NCI-H1436 treated with DMSO at 0.1 percent for 48 hours (cell line): ENCODE data around the gene SPPL2A.
"Not testable (repeated sequence)": the region's sequence is repeated elsewhere in the genome, so short reads cannot be mapped to it uniquely, and the experiment has no call there.

ENCODE experiments used
- DNase-seq: peaks from one replicate; lab custom pipeline; 2025; lab: John Stamatoyannopoulos, UW

Gene SPPL2A

GRCh38 chr15:50767332-50767861 is 1.9 kb upstream of the SPPL2A start:
- no peak for DNase-seq

DNA sequence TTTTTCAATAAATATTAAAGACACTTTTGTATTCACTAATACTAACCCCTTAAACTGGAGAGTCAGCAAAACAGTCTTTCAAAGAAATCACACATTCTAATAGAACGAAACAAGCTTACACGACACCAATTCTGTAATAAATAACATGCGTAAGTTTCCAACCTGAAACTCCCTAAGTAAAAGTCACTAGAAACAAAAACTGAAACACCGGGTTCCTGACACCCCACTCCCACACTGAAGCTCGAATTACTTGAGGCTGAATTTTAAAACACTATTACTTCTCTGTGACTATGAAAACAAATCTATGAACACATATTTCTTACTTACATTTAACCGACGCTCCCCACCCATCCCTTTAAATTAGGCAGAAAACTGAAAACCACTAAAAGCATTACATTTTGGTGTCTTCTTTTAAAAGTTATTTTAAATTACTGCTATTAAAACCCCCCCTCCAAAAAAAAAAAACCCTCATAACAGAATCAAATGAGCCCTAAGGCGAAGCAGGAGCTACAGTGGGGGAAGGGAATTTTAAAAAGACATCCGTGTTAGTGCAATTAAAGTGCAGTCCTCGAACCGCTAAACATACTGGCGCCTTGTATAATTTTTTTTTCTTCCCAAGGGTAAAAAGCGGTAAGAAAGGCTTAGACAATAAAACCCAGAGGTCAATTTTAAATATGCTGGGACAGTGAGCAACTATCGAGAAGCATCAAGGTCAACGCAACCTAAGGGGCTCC is 878 bp downstream of the SPPL2A start:
- no peak for DNase-seq

GRCh38 chr15:50758712-50759205 is 6.7 kb downstream of the SPPL2A start:
- no peak for DNase-seq

GRCh38 chr15:50753463-50753862 is 12.0 kb downstream of the SPPL2A start:
- DNase-seq, result no peak

GRCh38 chr15:50751394-50751793 is 14.1 kb downstream of the SPPL2A start:
- no peak for DNase-seq

DNA sequence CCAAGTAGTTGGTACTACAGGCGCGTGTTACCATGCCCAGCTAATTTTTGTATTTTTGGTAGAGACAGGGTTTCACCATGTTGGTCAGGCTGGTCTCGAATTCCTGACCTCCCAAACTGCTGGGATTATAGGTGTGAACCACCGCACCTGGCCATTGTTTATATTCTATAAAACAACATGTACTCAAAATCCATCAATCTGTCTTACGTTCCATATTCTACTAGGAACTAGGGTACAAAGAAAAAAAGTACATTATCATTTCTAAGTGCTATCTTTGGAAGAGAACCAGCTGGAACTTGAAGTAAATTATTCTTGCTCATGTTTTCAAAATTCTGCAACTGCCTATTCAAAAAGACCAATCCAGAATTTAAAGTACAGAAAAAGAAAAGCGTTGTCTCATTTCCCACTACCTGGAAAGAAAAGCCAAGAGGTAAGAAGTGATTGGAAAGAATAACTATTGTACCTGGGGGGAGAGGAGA is 15.2 kb downstream of the SPPL2A start:
- no peak for DNase-seq

GRCh38 chr15:50747523-50747922 is 18.0 kb downstream of the SPPL2A start:
- no peak for DNase-seq

DNA sequence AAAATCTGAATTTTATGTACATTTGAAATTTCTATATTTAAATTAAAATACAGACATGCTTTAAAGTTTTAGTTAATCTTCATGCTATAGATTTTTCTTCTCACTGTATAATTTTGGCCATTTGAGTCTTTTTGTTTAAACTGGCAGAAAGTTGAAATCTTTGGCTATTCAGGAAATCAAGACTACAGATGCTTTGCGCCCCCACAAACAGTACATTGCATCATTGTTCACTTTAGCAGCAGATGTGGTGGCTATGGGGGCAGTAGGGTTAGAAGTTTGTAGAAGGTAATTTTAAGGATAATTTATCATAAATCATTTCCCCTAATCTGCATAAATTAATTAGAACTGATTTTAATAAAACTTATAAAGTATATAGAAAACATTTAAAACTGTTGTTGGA is 20.9 kb downstream of the SPPL2A start:
- no peak for DNase-seq

- no peak for DNase-seq
These were observed 24.6 kb downstream of the SPPL2A start for GRCh38 chr15:50740955-50741354.

DNA sequence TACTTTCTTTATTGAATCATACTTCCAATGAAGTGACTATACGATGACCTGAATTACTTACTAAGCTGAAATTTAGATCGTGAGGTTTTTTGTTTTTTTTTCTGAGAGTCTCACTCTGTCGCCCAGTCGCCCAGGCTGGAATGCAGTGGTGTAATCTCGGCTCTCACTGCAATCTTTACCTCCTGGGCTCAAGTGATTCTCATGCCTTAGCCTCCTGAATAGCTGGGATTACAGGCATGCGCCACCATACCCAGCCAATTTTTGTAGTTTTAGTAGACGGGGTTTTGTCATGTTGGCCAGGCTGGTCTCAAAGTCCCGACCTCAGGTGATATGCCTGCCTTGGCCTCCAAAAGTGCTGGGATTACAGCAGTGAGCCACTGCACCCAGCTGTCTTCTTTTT is 28.7 kb downstream of the SPPL2A start:
- no peak for DNase-seq

DNA sequence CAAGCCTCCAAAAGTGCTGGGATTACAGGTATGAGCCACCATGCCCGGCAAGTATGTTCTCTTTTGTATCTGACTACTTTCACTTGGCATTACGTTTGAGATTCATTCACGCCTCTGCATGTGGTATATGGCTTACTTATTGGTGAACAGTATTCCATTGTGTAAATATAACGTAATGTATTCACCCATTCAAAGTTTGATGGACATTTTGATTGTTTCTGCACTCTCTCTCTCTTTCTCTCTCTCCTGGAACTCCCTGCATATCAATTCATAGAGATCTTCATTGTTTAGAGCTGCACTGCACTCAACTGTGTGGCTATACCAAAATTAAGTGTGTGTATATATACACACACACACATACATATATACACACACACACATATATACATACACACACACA is 30.4 kb downstream of the SPPL2A start:
- DNase-seq, result no peak

DNA sequence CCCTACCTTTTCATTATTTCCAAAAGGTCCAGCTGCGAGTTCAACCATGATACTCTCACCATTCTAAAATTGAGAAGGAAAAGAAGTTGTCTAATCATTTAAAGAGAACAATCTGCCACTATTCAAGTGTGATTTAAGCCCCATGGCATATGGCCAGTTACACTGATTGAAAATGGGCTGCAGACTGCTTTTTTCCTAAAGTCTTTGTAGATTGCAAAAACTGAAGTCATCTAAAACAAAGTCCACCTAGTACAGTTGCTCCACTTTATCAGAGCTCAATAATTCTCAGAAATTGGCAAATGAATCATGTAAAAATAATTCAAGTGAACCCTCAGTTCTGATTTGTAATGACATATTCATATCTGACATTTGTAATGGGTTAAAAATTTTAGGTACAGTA is 39.2 kb downstream of the SPPL2A start:
- DNase-seq, result no peak

DNA sequence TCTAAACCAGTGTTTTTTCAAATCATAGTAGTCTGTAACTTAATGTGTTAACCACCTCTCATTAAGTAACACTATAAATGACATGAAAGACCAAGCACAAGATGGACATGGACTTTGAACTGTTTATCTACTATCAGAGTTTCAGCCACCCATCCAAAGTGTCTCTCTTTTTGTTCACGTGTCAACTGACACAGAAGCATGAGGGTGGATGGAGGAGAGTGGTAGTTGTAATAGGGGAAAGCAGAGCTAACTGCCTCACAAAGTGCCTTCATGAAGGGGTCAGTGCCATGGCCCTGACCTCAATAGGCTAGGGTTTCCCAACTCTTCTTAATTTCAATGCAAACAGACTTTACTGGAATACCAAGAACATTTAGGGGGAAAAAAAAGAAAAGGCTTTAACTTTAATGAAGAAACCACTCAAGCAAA is 46.8 kb downstream of the SPPL2A start:
- no peak for DNase-seq

DNA sequence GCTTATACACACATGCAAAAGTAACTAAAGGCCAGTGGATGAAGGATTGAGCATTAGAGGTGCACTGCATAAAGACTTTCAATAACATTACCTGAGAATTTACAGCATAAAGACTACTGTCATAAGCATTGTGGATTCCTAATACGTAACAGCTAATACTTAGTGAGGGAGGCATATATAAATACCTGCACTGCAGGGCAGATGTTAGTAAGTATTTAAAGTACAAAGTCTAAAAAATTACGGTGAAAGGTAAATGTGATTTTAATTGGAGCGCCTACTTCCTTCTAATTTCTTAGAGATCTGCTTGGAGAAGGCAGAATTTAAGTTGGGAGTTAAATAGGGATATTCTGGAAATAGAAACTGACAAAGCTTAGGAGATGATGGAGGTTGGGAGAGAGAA is 53.5 kb downstream of the SPPL2A start:
- DNase-seq, result no peak

GRCh38 chr15:50710585-50710984 is 54.9 kb downstream of the SPPL2A start:
- no peak for DNase-seq

DNA sequence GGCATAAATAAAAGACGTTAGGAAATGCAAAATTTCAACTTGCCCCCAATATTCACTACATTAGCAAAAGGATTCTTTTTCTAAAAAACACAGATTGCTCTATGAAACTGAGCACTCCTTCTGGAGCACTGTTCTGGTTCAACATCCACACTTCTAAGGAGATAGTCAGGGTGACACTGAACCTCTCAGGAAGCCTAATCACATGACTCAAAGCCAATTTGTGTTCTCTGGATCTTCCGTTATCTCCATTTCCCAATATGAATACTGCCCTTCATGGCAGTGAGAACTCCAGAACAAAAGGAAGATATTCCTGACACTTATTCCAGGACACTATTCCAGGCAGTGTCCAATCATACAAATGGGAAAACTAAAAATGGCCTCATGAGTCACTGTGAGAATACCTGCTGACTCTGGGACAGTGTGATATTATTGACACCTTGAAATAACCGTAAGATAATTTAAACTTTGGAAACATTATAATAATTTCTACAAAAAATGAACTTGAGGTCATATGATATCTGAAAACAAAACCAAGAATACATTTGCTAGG is 57.6 kb downstream of the SPPL2A start:
- DNase-seq, result no peak

- no peak for DNase-seq
These were observed 62.7 kb downstream of the SPPL2A start for GRCh38 chr15:50702762-50703334.

GRCh38 chr15:50698101-50698500 is 67.4 kb downstream of the SPPL2A start:
- DNase-seq, result no peak

DNA sequence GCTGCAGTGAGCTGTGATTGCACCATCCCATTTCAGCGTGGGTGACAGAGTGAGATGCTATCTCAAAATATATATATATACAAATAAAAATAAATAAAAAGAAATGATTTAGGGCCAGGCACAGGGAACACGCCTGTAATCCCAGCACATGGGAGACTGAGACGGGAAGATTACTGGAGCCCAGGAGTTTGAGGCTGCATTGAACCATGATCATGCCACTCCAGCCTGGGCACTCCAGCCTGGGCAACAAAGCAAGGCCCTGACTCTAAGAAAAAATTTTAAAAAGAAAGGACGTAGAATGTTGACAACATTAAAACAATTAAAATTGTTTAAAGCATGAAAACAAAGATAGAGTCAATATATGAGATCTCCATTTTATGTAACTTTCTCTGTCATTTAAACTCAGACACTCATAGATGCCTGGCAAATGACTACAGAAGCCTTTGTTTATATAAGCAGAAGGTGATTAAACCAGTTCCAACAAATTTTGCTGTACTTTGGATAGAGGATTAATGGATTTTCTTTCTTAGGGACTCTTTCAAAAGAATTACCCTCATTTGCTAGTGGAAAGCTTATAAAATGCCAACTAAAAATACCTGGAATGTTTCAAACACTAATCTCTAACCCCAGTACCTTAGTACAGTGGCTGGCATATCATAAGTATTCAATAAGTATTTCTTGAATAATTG is 68.3 kb downstream of the SPPL2A start:
- DNase-seq, result no peak

- DNase-seq, result not testable (repeated sequence)
These were observed 70.8 kb downstream of the SPPL2A start for GRCh38 chr15:50694634-50695165.

DNA sequence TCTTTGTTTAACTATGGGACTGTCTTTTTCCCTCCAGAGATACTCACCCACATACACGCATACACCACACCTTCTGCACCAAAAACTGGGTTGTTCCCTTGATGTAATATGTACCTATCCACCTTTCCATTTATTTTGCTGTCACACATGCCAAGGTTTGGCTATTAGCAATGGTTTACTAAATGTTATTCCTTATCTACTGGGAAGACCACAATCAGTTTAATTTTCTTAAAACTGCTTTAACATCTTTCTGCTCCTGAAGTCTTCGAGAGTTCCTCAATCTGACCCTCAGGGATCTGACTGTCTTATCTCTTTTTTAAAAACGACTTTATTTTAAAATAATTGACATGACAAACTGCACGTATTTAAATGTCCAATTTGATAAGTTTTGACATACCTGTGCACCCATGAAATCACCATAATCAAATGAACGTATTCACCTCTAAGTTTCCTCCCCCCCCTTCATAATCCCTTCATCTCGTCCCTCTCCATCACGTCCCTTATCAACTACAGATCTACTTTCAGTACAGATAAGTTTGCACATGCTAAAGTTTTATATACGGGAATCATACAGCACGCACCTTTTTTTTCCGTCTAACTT is 78.1 kb downstream of the SPPL2A start:
- DNase-seq, result no peak
